PC-9 (cell line): ENCODE data around the gene LONP1. TPM values are rescaled to one million over a fixed set of nuclear protein-coding genes. Genes with fewer than 3 reads are reported as not detected.

Experiments
- BruUV-seq: library from RNA; stranded (reverse); fragments of 400-500 nt; replicated peaks from 2 replicates; lab custom pipeline; 2021; lab: Mats Ljungman, UMichigan
- CTCF ChIA-PET: fragments of 300-600 bp; sonication (Branson Sonifier 250); formaldehyde crosslinking; loops from one replicate; lab custom pipeline; 2022; ENCODE audit warnings: antibody characterized with exemption; lab: Charles Lee
- POLR2A ChIA-PET: fragments of 300-600 bp; sonication (Branson Sonifier 250); formaldehyde crosslinking; loops from one replicate; lab custom pipeline; 2022; ENCODE audit warnings: antibody characterized with exemption; ENCODE audit not compliant: unreplicated experiment; lab: Charles Lee
- DNase-seq, 2 experiments: peaks; one replicate each; pipeline versions ENCODE4 v3.0.0 to v3.0.0-alpha.2; 2015 to 2022; ENCODE audit warnings: mixed read lengths in 1 of 2
- H2AFZ ChIP-seq: fragments of 200-600 bp; sonication (generic); 2 replicates; pipeline ENCODE4 v1.8.1; 2017; ENCODE audit warnings: antibody characterized with exemption
- H3F3A ChIP-seq: fragments of 200-600 bp; sonication (generic); 2 replicates; pipeline ENCODE4 v1.8.1; 2017; ENCODE audit warnings: antibody characterized with exemption, mild to moderate bottlenecking, low read depth; ENCODE audit not compliant: insufficient read depth
- H3K27ac ChIP-seq: fragments of 200-600 bp; sonication (generic); 2 replicates; pipeline ENCODE4 v1.6.1; 2016; ENCODE audit warnings: mixed run types
- H3K27me3 ChIP-seq: fragments of 200-600 bp; sonication (generic); 2 replicates; pipeline ENCODE4 v1.6.1; 2016; ENCODE audit warnings: low read depth, mixed run types; ENCODE audit not compliant: insufficient read depth
- H3K36me3 ChIP-seq: fragments of 200-600 bp; sonication (generic); 2 replicates; pipeline ENCODE4 v1.6.1; 2016; ENCODE audit warnings: low read depth, mixed run types
- H3K4me1 ChIP-seq: fragments of 200-600 bp; sonication (generic); replicated peaks from 2 replicates; pipeline ENCODE4 v1.6.1; 2016; ENCODE audit warnings: mixed run types; ENCODE audit not compliant: insufficient read depth
- H3K4me2 ChIP-seq: fragments of 200-600 bp; sonication (generic); 2 replicates; pipeline ENCODE4 v1.6.1; 2017; ENCODE audit warnings: mixed run types
- H3K4me3 ChIP-seq: fragments of 200-600 bp; sonication (generic); 2 replicates; pipeline ENCODE4 v1.6.1; 2016; ENCODE audit warnings: mixed run types
- H3K79me2 ChIP-seq: fragments of 200-600 bp; sonication (generic); 2 replicates; pipeline ENCODE4 v1.6.1; 2017; ENCODE audit warnings: low read depth, mixed run types
- H3K9me2 ChIP-seq: fragments of 200-600 bp; sonication (generic); 2 replicates; pipeline ENCODE4 v1.8.1; 2017; ENCODE audit warnings: mild to moderate bottlenecking; ENCODE audit not compliant: insufficient read depth
- H3K9me3 ChIP-seq: fragments of 200-600 bp; sonication (generic); 2 replicates; pipeline ENCODE4 v1.8.1; 2016; ENCODE audit warnings: low read depth; ENCODE audit not compliant: insufficient read depth
- H4K20me1 ChIP-seq: fragments of 200-600 bp; sonication (generic); 2 replicates; pipeline ENCODE4 v1.8.1; 2017; ENCODE audit not compliant: insufficient read depth
- EZH2 ChIP-seq: fragments of 200-600 bp; sonication (generic); IDR thresholded peaks from 2 replicates; pipeline ENCODE4 v1.8.0; 2017; ENCODE audit warnings: antibody characterized with exemption, low read depth
- intact Hi-C: fragments of 100-400 bp; cut with micrococcal nuclease; formaldehyde crosslinking; loops from one replicate; pipeline ENCODE4 v1.10.0; 2022; ENCODE audit not compliant: unreplicated experiment
- total RNA-seq: library from RNA; stranded (reverse); gene quantifications from 2 replicates; pipeline ENCODE4 v1.2.3, GENCODE V29; 2021
- TF ChIP-seq, protein P1 (sequence below): fragments of 200-600 bp; sonication (generic); conservative IDR thresholded peaks from 2 replicates; pipeline ENCODE4 v1.6.1; 2017; ENCODE audit warnings: mixed run types, antibody characterized with exemption, mild to moderate bottlenecking, moderate library complexity

LONP1 gene
- total RNA-seq, 1 experiment from 2014 or later: 78.2 TPM

DNA sequence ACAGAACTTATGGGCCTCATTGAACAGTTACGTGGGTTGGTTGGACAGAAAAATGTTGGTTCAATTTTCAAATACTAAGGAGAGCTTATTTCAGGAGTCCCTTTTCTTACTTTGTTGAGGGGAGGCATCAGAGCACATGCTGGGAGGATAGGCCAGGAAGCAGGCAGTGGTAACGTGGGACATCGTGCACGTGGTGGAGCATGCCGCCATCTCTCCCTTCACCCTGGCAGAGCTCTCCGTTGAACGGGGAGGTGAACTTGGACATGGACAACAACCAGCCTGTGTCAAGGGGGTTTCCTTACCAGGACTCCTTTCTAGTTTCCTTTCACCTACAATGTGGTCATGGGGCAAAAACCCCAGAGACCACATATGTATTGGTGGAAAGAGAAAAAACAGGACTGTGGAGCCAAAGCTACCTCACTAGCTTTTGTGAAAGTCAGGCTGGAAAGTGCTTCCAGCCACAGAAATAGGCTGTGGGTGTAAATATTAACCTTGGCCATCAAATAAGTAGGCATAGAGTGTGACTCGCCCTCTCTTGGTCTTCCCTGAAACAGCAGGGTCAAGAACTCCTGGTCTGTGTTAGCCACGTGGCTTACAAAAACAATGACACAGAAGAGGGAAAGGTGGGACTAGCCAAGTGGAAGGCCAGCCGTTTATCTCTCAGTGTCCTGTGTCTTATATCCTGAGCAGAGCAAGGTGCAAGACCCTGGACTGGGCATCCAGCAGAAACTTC, 54.0 kb downstream of the LONP1 start:
- no TSS peak for BruUV-seq

DNA sequence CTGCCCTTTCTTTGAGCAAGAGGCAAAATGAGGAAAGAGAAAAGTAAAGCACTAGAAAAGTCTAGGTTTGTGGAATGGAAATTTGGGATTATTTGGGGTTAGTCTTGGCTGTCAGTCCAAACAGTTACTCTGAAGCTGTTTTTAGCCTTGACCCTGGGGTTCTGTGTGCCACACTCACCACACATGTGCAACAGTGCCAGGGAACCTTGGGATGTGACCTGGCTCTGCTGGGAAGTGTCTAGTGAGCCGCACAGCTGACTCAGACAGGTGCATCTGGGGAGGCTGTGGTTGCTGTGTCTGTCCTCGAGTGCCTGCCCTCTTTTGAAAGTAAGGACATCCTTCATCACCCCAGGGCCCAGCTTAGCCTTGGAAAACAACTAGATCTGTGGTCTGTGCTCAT, 55.4 kb downstream of the LONP1 start:
- H3K36me3 ChIP-seq: no peaks in the 10 kb centered on the region
- DNase-seq: no peak
- H3K9me3 ChIP-seq: no peaks in the 10 kb centered on the region
- no peak overlapping the region for H2AFZ ChIP-seq
- no peaks in the 10 kb centered on the region for H3K4me1 ChIP-seq
- no TSS peak for BruUV-seq
- H3K9me2 ChIP-seq: no peaks in the 10 kb centered on the region
- CTCF ChIA-PET: no interaction called here
- no peaks in the 10 kb centered on the region for H3K79me2 ChIP-seq
- intact Hi-C loops: no loop called here
- H3K27ac ChIP-seq: no peak overlapping the region
- no peaks in the 10 kb centered on the region for H3K27me3 ChIP-seq
- H3F3A ChIP-seq: no peaks in the 10 kb centered on the region
- POLR2A ChIA-PET: interaction anchor here (0.7 kb wide), 1 partner anchor 23 kb away, joined by 3 read pairs; no protein-coding TSS in a partner anchor
- no peak overlapping the region for H3K4me2 ChIP-seq
- H3K4me3 ChIP-seq: no peak overlapping the region
- no peaks in the 10 kb centered on the region; the same call in 1 of the 2 replicates for H4K20me1 ChIP-seq
- TF ChIP-seq EZH2: no peak
- TF ChIP-seq, protein P1, sequence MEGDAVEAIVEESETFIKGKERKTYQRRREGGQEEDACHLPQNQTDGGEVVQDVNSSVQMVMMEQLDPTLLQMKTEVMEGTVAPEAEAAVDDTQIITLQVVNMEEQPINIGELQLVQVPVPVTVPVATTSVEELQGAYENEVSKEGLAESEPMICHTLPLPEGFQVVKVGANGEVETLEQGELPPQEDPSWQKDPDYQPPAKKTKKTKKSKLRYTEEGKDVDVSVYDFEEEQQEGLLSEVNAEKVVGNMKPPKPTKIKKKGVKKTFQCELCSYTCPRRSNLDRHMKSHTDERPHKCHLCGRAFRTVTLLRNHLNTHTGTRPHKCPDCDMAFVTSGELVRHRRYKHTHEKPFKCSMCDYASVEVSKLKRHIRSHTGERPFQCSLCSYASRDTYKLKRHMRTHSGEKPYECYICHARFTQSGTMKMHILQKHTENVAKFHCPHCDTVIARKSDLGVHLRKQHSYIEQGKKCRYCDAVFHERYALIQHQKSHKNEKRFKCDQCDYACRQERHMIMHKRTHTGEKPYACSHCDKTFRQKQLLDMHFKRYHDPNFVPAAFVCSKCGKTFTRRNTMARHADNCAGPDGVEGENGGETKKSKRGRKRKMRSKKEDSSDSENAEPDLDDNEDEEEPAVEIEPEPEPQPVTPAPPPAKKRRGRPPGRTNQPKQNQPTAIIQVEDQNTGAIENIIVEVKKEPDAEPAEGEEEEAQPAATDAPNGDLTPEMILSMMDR: no peak

More for the DNA sequence above, 54.0 kb downstream of the LONP1 start:
- Histone ChIP-seq H2AFZ (no peak overlapping the region), H3K4me3 (no peak overlapping the region), H3K9me2 (no peaks in the 10 kb centered on the region), H3K36me3 (no peaks in the 10 kb centered on the region), H3K27me3 (no peaks in the 10 kb centered on the region), H4K20me1 (no peaks in the 10 kb centered on the region; the same call in 1 of the 2 replicates), H3K4me2 (no peak overlapping the region), H3K27ac (no peak overlapping the region), H3K79me2 (no peaks in the 10 kb centered on the region), H3K4me1 (no peaks in the 10 kb centered on the region), H3F3A (no peaks in the 10 kb centered on the region), H3K9me3 (no peaks in the 10 kb centered on the region)
- intact Hi-C loops: no loop called here
- TF ChIP-seq EZH2: no peak
- TF ChIP-seq, protein P1: no peak
- no peak for DNase-seq
- ChIA-PET POLR2A (interaction anchor here (0.6 kb wide), 2 partner anchors 207 to 432 kb away, joined by 3 to 9 read pairs; no protein-coding TSS in a partner anchor), CTCF (no interaction called here)

DNA sequence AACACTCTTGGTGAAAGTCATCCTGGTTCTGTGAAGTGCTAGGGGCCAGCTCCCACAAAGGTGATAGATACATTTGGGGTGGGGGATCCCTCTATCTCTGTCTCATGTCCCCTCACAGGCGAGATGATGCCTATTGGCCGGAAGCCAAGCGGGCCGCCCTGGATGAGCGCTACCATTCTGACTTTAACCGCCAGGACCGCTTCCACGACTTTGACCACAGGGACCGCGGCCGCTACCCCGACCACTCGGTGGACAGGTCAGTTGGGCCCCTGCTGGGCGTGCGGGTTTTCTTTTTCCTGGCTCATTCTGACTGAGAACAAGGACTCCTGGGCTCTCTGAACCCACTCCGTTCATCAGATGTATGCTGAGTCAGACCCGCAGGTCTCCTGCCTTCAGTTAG, 56.0 kb downstream of the LONP1 start:
- Histone ChIP-seq H3K9me2 (no peaks in the 10 kb centered on the region), H3K4me1 (no peaks in the 10 kb centered on the region), H3K4me2 (no peak overlapping the region), H3K79me2 (no peaks in the 10 kb centered on the region), H3K27ac (no peak overlapping the region), H3K4me3 (no peak overlapping the region), H3K9me3 (no peaks in the 10 kb centered on the region), H3F3A (no peaks in the 10 kb centered on the region), H4K20me1 (no peaks in the 10 kb centered on the region; the same call in 1 of the 2 replicates), H3K36me3 (no peaks in the 10 kb centered on the region), H2AFZ (no peak overlapping the region), H3K27me3 (no peaks in the 10 kb centered on the region)
- TF ChIP-seq, protein P1: no peak
- no peak for TF ChIP-seq EZH2
- ChIA-PET POLR2A (no interaction called here), CTCF (no interaction called here)
- DNase-seq: no peak
- BruUV-seq: no TSS peak
- intact Hi-C loops: no loop called here
